Trophoblast cell (in vitro differentiated cells and primary cell): ENCODE results near the gene CEP85.

Experiments used
- DNase-seq, 2 donors: peaks; one replicate each; pipeline ENCODE4 v3.0.0-alpha.2; 2016
- H2AFZ ChIP-seq: 2 replicates; pipeline ENCODE4 v1.6.1; 2013; ENCODE audit warnings: low read length, moderate library complexity, mild to moderate bottlenecking; ENCODE audit not compliant: insufficient read depth, poor library complexity
- H2AK5ac ChIP-seq: 2 replicates; pipeline ENCODE4 v1.6.1; 2013; ENCODE audit warnings: mild to moderate bottlenecking, low read length
- H2BK120ac ChIP-seq: 2 replicates; pipeline ENCODE4 v1.6.1; 2013; ENCODE audit warnings: low read length, mild to moderate bottlenecking, moderate library complexity; ENCODE audit not compliant: insufficient read depth, poor library complexity
- H2BK12ac ChIP-seq: 2 replicates; pipeline ENCODE4 v1.6.1; 2013; ENCODE audit warnings: mild to moderate bottlenecking, low read length, moderate library complexity
- H2BK5ac ChIP-seq: 2 replicates; pipeline ENCODE4 v1.6.1; 2013; ENCODE audit warnings: low read length, low read depth, moderate library complexity, mild to moderate bottlenecking; ENCODE audit not compliant: poor library complexity
- H3K14ac ChIP-seq: 2 replicates; pipeline ENCODE4 v1.6.1; 2013; ENCODE audit warnings: mild to moderate bottlenecking, low read length
- H3K18ac ChIP-seq: 2 replicates; pipeline ENCODE4 v1.6.1; 2013; ENCODE audit warnings: mild to moderate bottlenecking, low read length
- H3K23ac ChIP-seq: 2 replicates; pipeline ENCODE4 v1.6.1; 2013; ENCODE audit warnings: low read length
- H3K27ac ChIP-seq: 2 replicates; pipeline ENCODE4 v1.5.1; 2013; ENCODE audit warnings: low read depth, mild to moderate bottlenecking, inconsistent platforms, low read length, moderate library complexity
- H3K27me3 ChIP-seq: 2 replicates; pipeline ENCODE4 v1.6.1; 2013; ENCODE audit warnings: inconsistent platforms, mild to moderate bottlenecking, low read length, moderate library complexity; ENCODE audit not compliant: insufficient read depth
- H3K36me3 ChIP-seq, 2 experiments: 1 replicate in 1 of 2; 2 replicates in 1 of 2; pipeline ENCODE4 v1.6.1; 2013; ENCODE audit warnings: low read length in 2 of 2, mild to moderate bottlenecking in 2 of 2, moderate library complexity in 1 of 2; ENCODE audit not compliant: insufficient read depth in 2 of 2, control insufficient read depth in 1 of 2
- H3K4ac ChIP-seq: 2 replicates; pipeline ENCODE4 v1.6.1; 2013; ENCODE audit warnings: low read depth, mild to moderate bottlenecking, low read length, moderate library complexity
- H3K4me1 ChIP-seq, 2 experiments: 1 replicate in 1 of 2; 2 replicates in 1 of 2; pipeline ENCODE4 v1.6.1; 2013; ENCODE audit warnings: low read length in 2 of 2, mild to moderate bottlenecking in 2 of 2, moderate library complexity in 1 of 2; ENCODE audit not compliant: insufficient read depth in 2 of 2, control insufficient read depth in 1 of 2
- H3K4me2 ChIP-seq: 2 replicates; pipeline ENCODE4 v1.6.1; 2013; ENCODE audit warnings: inconsistent platforms, mild to moderate bottlenecking, low read length, moderate library complexity
- H3K4me3 ChIP-seq: 2 replicates; pipeline ENCODE4 v1.5.1; 2013; ENCODE audit warnings: mild to moderate bottlenecking, low read depth, low read length, inconsistent platforms
- H3K79me1 ChIP-seq: one replicate; pipeline ENCODE4 v1.6.1; 2013; ENCODE audit warnings: low read length
- H3K79me2 ChIP-seq: 2 replicates; pipeline ENCODE4 v1.6.1; 2013; ENCODE audit warnings: low read length, mild to moderate bottlenecking; ENCODE audit not compliant: control insufficient read depth, insufficient read depth, poor library complexity
- H3K9ac ChIP-seq: 2 replicates; pipeline ENCODE4 v1.6.1; 2013; ENCODE audit warnings: mild to moderate bottlenecking, low read length
- H3K9me3 ChIP-seq: 2 replicates; pipeline ENCODE4 v1.6.1; 2013; ENCODE audit warnings: low read depth, mild to moderate bottlenecking, control low read depth, inconsistent platforms, low read length; ENCODE audit not compliant: insufficient read depth
- H4K12ac ChIP-seq: 2 replicates; pipeline ENCODE4 v1.6.1; 2013; ENCODE audit warnings: low read depth, mild to moderate bottlenecking, low read length, moderate library complexity
- H4K8ac ChIP-seq: 2 replicates; pipeline ENCODE4 v1.6.1; 2013; ENCODE audit warnings: low read depth, mild to moderate bottlenecking, low read length, moderate library complexity
- H4K91ac ChIP-seq: one replicate; pipeline ENCODE4 v1.6.1; 2013; ENCODE audit warnings: low read depth, mild to moderate bottlenecking, low read length, moderate library complexity
- WGBS: extraction: QIAGEN DNeasy Blood & Tissue Kit; methylation state at CpG from one replicate; pipeline ENCODE4 v1.1.7; 2013; ENCODE audit warnings: missing lambda C conversion rate; ENCODE audit not compliant: insufficient read length, insufficient coverage; ENCODE audit errors: extremely low coverage; 5-methylcytosine and 5-hydroxymethylcytosine counted together

CEP85 gene

GRCh38 chr1:26265405-26265804 lies 31.4 kb downstream of the CEP85 start:
- no peak overlapping the region for H4K91ac ChIP-seq
- no peak overlapping the region for H2BK5ac ChIP-seq
- H3K9me3 ChIP-seq = peaks cover 3% of the 10 kb centered on the region
- H3K14ac ChIP-seq = no peak overlapping the region
- no peak overlapping the region for H4K8ac ChIP-seq
- no peaks in the 10 kb centered on the region for H3K79me1 ChIP-seq
- H3K23ac ChIP-seq = no peak overlapping the region
- no peak overlapping the region for H3K9ac ChIP-seq
- peaks cover 22 to 25% of the 10 kb centered on the region in 2 experiments for H3K36me3 ChIP-seq
- H3K79me2 ChIP-seq = no peaks in the 10 kb centered on the region
- no peaks in the 10 kb centered on the region for H3K27me3 ChIP-seq
- no CpG with 5 or more reads among the region's 1 CpG for whole genome bisulfite sequencing
- H2AFZ ChIP-seq = no peak overlapping the region
- no peak overlapping the region for H3K27ac ChIP-seq
- H3K4me3 ChIP-seq = no peak overlapping the region
- no peak overlapping the region for H2BK120ac ChIP-seq
- H4K12ac ChIP-seq = no peak overlapping the region
- H3K4me1 ChIP-seq = no peaks in the 10 kb centered on the region
- H3K18ac ChIP-seq = no peak overlapping the region
- no peak overlapping the region for H2BK12ac ChIP-seq
- H2AK5ac ChIP-seq = no peak overlapping the region
- no peak overlapping the region for H3K4me2 ChIP-seq
- H3K4ac ChIP-seq = no peak overlapping the region
- no peak for DNase-seq

GRCh38 chr1:26268290-26269197 lies 34.5 kb downstream of the CEP85 start:
- Histone ChIP-seq H3K36me3 (peaks cover 15 to 29% of the 10 kb centered on the region in 2 experiments), H3K27ac (peak overlapping the region; percentile 20), H2AK5ac (no peak overlapping the region), H3K9ac (no peak overlapping the region), H3K23ac (no peak overlapping the region), H3K79me2 (no peaks in the 10 kb centered on the region), H3K18ac (no peak overlapping the region), H3K79me1 (no peaks in the 10 kb centered on the region), H3K4ac (no peak overlapping the region), H3K9me3 (peaks cover 3% of the 10 kb centered on the region), H4K12ac (no peak overlapping the region), H3K27me3 (no peaks in the 10 kb centered on the region), H3K4me2 (no peak overlapping the region), H2BK120ac (no peak overlapping the region), H3K4me3 (no peak overlapping the region), H2BK12ac (no peak overlapping the region), H3K4me1 (no peaks in the 10 kb centered on the region), H2BK5ac (no peak overlapping the region), H2AFZ (no peak overlapping the region), H4K8ac (no peak overlapping the region), H4K91ac (peak overlapping the region; percentile 25), H3K14ac (no peak overlapping the region)
- no CpG with 5 or more reads among the region's 9 CpGs for WGBS
- DNase-seq = peak; percentile 58 to 72

- H2BK120ac ChIP-seq = no peak overlapping the region
- no peaks in the 10 kb centered on the region for H3K4me1 ChIP-seq
- H3K4me3 ChIP-seq = no peak overlapping the region
- no peak overlapping the region for H2BK5ac ChIP-seq
- no peak overlapping the region for H3K9ac ChIP-seq
- H2AFZ ChIP-seq = no peak overlapping the region
- H3K27me3 ChIP-seq = no peaks in the 10 kb centered on the region
- no peaks in the 10 kb centered on the region for H3K79me2 ChIP-seq
- no peak overlapping the region for H2BK12ac ChIP-seq
- H3K36me3 ChIP-seq = peaks cover 15 to 29% of the 10 kb centered on the region in 2 experiments
- peaks cover 3% of the 10 kb centered on the region for H3K9me3 ChIP-seq
- no peak overlapping the region for H3K14ac ChIP-seq
- no peak overlapping the region for H4K12ac ChIP-seq
- H4K8ac ChIP-seq = no peak overlapping the region
- no peak overlapping the region for H3K18ac ChIP-seq
- no peak overlapping the region for H3K23ac ChIP-seq
- H2AK5ac ChIP-seq = no peak overlapping the region
- no peak overlapping the region for H3K4me2 ChIP-seq
- no peak for DNase-seq
- no CpG with 5 or more reads among the region's 4 CpGs for WGBS
- H4K91ac ChIP-seq = no peak overlapping the region
- no peak overlapping the region for H3K27ac ChIP-seq
- H3K79me1 ChIP-seq = no peaks in the 10 kb centered on the region
- H3K4ac ChIP-seq = no peak overlapping the region
Measured at GRCh38 chr1:26269198-26269550, 35.2 kb downstream of the CEP85 start.

- WGBS = no CpG with 5 or more reads among the region's 11 CpGs
- H3K4ac ChIP-seq = no peak overlapping the region
- peaks cover 6 to 13% of the 10 kb centered on the region in 2 experiments for H3K4me1 ChIP-seq
- H3K79me2 ChIP-seq = no peaks in the 10 kb centered on the region
- no peak overlapping the region for H2BK12ac ChIP-seq
- H3K79me1 ChIP-seq = peaks cover under 1% of the 10 kb centered on the region
- no peak overlapping the region for H2BK5ac ChIP-seq
- H4K8ac ChIP-seq = no peak overlapping the region
- H3K9me3 ChIP-seq = no peaks in the 10 kb centered on the region
- no peak overlapping the region for H3K4me3 ChIP-seq
- H3K4me2 ChIP-seq = no peak overlapping the region
- no peak overlapping the region for H3K14ac ChIP-seq
- H3K18ac ChIP-seq = no peak overlapping the region
- H3K9ac ChIP-seq = no peak overlapping the region
- H3K36me3 ChIP-seq = peaks cover 22 to 41% of the 10 kb centered on the region in 2 experiments
- H3K27me3 ChIP-seq = no peaks in the 10 kb centered on the region
- no peak for DNase-seq
- no peak overlapping the region for H4K12ac ChIP-seq
- H3K27ac ChIP-seq = no peak overlapping the region
- H4K91ac ChIP-seq = no peak overlapping the region
- no peak overlapping the region for H2AK5ac ChIP-seq
- H3K23ac ChIP-seq = no peak overlapping the region
- no peak overlapping the region for H2BK120ac ChIP-seq
- no peak overlapping the region for H2AFZ ChIP-seq
Measured at GRCh38 chr1:26274801-26275425, 40.9 kb downstream of the CEP85 start.
